ENCODE results near the gene FSTL5.
"Not testable (repeated sequence)": the region's sequence is repeated elsewhere in the genome, so short reads cannot be mapped to it uniquely, and the experiment has no call there.

Gene FSTL5

DNA sequence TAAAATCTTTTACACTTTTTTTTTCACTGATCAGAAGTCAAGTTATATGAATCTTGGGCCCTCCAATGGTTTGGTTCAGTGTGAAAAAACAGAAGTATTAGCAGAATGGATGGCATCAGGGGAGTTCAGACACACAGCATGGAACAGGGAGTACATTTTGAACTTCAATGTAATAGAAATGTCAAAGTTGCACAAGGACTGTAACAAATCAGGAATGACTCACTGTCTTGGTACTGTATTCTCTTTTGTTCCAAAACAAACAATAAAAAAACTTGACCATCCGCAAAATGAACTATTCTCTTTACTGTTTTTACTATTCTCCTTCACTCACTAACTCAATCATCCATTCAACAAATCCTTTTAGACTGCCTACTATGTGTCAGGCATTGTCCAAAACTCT, 401.0 kb downstream of the FSTL5 start:
- no peak for DNase-seq (ENCODE audit: extremely low read depth, insufficient read length)
- no peak overlapping the region for H3K4me3 ChIP-seq (replicated peaks; ENCODE audit: low read depth, low read length)
- no peaks in the 10 kb centered on the region for H3K27me3 ChIP-seq (replicated peaks; ENCODE audit: control insufficient read depth, insufficient read depth, low read length)
- TF ChIP-seq, protein P1, sequence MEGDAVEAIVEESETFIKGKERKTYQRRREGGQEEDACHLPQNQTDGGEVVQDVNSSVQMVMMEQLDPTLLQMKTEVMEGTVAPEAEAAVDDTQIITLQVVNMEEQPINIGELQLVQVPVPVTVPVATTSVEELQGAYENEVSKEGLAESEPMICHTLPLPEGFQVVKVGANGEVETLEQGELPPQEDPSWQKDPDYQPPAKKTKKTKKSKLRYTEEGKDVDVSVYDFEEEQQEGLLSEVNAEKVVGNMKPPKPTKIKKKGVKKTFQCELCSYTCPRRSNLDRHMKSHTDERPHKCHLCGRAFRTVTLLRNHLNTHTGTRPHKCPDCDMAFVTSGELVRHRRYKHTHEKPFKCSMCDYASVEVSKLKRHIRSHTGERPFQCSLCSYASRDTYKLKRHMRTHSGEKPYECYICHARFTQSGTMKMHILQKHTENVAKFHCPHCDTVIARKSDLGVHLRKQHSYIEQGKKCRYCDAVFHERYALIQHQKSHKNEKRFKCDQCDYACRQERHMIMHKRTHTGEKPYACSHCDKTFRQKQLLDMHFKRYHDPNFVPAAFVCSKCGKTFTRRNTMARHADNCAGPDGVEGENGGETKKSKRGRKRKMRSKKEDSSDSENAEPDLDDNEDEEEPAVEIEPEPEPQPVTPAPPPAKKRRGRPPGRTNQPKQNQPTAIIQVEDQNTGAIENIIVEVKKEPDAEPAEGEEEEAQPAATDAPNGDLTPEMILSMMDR (IDR thresholded peaks at IDR 0.05; ENCODE audit: insufficient read depth, low read length, poor library complexity, severe bottlenecking): no peak
- H3K36me3 ChIP-seq (ENCODE audit: control insufficient read depth, insufficient read depth, low read length): no peaks in the 10 kb centered on the region

DNA sequence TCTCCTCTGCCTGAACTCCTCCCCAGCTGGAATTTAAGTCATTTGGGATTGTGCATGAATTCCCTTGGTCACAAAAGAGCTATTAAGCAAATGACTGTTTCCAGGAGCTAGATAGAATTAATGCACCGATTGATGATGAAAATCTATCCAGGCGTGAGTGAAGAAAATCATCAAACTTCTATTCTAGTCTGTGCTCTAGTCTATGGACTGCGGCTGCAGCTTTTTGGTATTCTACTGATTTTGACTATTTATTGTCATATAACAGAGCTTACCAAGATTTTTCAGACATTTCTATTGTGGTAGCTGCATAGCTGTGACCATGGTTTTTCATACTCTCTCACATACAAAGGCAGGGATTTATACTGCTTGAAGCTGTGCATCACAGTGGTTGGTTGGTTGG, 403.8 kb downstream of the FSTL5 start:
- DNase-seq (ENCODE audit: extremely low read depth, insufficient read length): no peak
- TF ChIP-seq, protein P1 (IDR thresholded peaks at IDR 0.05; ENCODE audit: insufficient read depth, low read length, poor library complexity, severe bottlenecking): no peak
- H3K27me3 ChIP-seq (replicated peaks; ENCODE audit: control insufficient read depth, insufficient read depth, low read length): no peaks in the 10 kb centered on the region
- H3K36me3 ChIP-seq (ENCODE audit: control insufficient read depth, insufficient read depth, low read length): no peaks in the 10 kb centered on the region
- H3K4me3 ChIP-seq (replicated peaks; ENCODE audit: low read depth, low read length): no peak overlapping the region

DNA sequence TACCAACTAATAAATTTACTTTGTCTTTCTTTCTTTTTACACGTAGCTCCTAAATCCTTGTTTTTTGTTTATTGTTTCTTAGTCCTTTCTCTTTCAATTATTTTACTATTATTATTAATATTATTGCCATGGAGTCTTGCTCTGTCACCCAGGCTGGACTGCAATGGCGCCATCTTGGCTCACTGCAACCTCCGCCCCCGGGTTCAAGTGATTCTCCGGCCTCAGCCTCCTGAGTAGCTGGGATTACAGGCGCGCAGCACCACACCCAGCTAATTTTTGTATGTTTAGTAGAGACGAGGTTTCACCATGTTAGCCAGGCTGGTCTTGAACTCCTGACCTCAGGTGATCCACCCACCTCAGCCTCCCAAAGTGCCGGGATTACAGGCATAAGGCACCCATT, 405.4 kb downstream of the FSTL5 start:
- not testable (repeated sequence) for H3K36me3 ChIP-seq (ENCODE audit: control insufficient read depth, insufficient read depth, low read length); H3K4me3 ChIP-seq (replicated peaks; ENCODE audit: low read depth, low read length); DNase-seq (ENCODE audit: extremely low read depth, insufficient read length); H3K27me3 ChIP-seq (replicated peaks; ENCODE audit: control insufficient read depth, insufficient read depth, low read length)

DNA sequence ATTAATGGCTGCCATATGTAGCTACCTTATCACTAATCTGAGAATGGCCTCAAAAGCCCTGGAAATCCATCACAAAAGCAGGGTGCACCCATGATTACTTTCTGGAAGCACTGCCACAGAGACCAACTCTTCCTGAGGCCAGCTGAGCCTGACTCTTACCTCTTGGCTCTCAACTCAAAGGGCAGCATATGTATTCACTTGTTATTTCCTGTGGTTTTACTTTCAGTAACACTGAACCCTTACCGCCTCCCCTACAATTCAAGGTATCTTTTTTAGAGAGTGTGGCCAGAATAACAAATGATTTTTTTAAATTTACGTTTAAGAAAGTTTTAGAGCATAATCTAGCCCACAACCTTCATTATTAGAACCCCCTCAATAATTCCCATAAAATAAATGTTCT, 434.9 kb downstream of the FSTL5 start:
- TF ChIP-seq, protein P1 (IDR thresholded peaks at IDR 0.05; ENCODE audit: insufficient read depth, low read length, poor library complexity, severe bottlenecking): no peak
- no peaks in the 10 kb centered on the region for H3K27me3 ChIP-seq (replicated peaks; ENCODE audit: control insufficient read depth, insufficient read depth, low read length)
- H3K4me3 ChIP-seq (replicated peaks; ENCODE audit: low read depth, low read length): no peak overlapping the region
- DNase-seq (ENCODE audit: extremely low read depth, insufficient read length): no peak
- no peaks in the 10 kb centered on the region for H3K36me3 ChIP-seq (ENCODE audit: control insufficient read depth, insufficient read depth, low read length)

DNA sequence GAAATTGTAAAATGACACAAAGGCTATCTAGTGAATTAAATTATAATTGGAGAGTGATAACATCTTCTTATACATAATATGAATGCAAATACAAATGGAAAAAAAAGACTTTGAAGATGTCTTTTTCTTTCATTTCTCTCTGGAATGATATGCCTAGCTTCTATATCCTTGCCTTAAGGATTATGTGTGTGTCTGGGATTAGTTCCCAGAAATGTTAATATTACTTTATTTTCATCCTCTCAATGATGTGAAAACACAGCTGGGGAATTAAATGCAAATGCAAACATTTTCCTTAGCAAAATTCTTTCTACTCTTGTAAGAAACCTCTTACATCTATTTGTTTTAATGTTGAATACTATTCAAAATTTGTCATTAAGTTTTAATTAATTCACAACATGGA, 441.9 kb downstream of the FSTL5 start:
- TF ChIP-seq, protein P1 (IDR thresholded peaks at IDR 0.05; ENCODE audit: insufficient read depth, low read length, poor library complexity, severe bottlenecking): no peak
- no peak for DNase-seq (ENCODE audit: extremely low read depth, insufficient read length)
- no peaks in the 10 kb centered on the region for H3K36me3 ChIP-seq (ENCODE audit: control insufficient read depth, insufficient read depth, low read length)

DNA sequence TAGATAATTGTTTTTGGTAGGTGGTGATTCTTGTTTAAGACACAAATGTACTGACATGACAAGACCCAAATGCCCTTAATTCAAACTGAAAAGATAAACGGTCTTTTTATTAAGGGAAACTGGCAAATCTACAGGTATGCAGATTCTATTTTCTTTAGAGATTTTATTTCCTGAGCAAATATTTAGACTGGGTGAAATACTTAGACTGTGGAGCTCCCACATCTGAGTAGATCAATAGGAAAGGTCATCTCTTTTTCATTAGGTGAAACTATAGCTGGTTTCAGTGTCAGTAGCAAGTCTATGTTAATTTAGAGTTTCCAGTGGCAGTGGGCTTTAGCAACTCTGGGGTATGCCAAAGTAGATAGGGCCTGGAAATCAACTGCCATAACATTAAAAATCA, 446.7 kb downstream of the FSTL5 start:
- no peak for DNase-seq (ENCODE audit: extremely low read depth, insufficient read length)
- Histone ChIP-seq H3K27me3 (replicated peaks; ENCODE audit: control insufficient read depth, insufficient read depth, low read length) (no peaks in the 10 kb centered on the region), H3K36me3 (ENCODE audit: control insufficient read depth, insufficient read depth, low read length) (no peaks in the 10 kb centered on the region), H3K4me3 (replicated peaks; ENCODE audit: low read depth, low read length) (no peak overlapping the region)
- TF ChIP-seq, protein P1 (IDR thresholded peaks at IDR 0.05; ENCODE audit: insufficient read depth, low read length, poor library complexity, severe bottlenecking): no peak

More for the DNA sequence above, 441.9 kb downstream of the FSTL5 start:
- H3K4me3 ChIP-seq (replicated peaks; ENCODE audit: low read depth, low read length): no peak overlapping the region
- no peaks in the 10 kb centered on the region for H3K27me3 ChIP-seq (replicated peaks; ENCODE audit: control insufficient read depth, insufficient read depth, low read length)

Measured in GM06990 (cell line).